Activated naive CD4-positive, alpha-beta T cell treated with anti-CD3 and anti-CD28 coated beads, Interleukin-2, amount 50 U/mL, for 16 hours (primary cell): ENCODE data around the gene PIGQ.

Experiments
- DNase-seq: peaks from one replicate; pipeline ENCODE4 v3.0.0-alpha.2; 2020

The PIGQ gene

DNA sequence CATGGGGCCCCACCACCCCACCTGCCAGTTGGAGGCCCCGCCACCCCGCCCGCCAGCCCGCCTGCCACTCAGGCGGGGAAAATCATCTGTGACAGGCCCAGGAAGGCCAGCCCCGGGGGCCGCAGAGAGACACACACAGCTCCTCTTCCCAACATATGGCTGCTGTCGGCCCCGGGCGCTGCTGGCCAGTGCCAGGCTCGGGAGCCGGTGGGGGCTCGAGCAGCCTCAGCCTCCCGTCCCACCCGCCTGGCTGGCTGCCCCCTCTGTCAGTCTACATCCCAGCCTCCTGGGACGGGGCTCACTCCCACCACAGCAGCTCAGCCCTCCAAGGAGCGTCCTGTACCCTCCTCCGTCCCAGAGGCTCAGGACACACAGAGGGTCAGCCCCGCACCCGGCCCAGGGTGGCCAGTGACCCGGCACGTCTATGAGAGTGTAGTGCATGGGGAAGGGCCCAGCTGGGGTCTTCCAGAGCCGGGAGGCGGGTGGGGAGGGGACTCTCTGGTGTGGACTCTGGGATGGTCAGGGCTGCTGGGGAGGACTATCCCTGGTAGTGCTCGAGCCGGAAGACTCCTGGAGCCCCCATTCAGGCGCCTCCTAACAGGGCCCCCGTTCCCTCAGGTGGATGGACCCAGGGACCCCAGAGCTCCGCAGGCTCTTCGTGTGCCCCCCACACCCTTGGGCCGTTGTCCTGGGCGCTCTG, 13.1 kb upstream of the PIGQ start:
- DNase-seq = no peak

DNA sequence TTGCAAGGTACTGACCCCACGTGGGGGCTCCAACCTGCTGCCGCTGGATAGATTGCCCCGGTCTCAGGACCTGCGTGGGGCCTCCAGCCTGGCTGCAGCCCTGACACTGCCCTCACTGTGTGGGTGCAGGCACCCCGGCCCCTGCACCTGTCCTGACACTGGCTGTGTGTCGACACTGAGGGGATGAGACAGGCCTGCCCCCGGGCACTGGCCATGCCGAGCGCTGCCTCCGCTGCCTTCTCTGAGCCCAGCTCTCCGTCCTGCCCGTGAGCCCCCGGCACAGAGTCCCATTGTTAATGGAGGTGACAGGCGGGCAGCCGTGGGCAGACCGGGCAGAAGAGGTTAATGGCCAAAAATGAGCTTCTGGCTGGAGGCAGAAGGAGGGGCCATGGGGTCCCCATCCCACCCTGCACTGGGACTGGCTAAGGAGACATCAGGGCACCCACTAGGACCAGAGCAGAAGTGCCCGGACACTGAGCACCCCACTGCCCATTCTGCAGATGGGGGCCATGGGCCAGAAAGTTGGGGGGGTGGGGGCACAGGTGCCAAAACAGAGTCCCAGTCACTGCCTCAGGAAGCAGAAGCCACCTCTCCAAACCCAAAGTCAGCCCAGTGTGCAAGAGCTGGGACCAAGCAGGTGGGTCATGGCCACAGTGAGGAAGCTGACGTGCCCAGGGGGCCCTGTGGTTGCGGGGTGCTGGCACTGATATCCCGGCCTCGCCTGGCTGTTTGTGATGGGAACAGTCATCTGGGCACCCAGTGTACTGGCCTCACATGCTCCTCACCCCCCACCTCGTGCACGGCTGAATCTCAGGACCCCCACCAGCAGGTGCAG, 12.1 kb upstream of the PIGQ start:
- DNase-seq = no peak

DNA sequence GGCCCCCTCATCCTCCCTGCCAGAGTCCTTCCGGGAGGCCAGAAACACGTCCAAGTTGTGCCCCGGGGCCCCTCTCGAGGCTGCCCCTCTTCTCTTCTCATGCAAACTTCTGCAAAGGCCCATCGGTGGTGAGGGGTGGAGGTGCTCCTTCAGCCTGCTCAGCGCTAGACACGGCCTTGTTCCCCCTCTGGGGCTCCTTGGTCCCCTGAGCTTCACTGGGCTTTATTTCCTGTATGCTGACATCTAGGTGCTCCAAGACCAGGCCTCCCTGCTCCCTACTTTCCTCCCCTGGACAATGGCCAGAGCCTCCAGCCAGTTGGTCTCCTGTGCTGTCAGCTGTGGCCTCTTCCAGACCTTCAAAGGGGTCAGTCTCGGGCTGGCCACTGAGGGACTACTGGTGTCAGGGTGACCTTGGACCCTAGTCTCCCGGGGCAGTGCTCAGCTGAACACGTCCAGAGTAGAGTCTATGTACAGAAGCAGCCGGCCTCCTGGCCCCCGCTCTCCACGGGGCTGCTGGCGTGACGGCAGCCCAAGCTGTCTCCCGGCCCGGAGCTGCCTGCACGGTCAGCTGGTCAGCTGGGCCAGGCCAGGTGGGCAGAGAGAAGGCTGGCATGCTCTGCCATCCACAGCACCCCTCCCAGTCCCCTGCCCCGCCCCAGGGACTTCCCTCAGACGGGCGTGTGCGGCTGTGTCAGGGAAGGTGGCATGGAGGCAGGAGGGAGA, 11.3 kb upstream of the PIGQ start:
- no peak for DNase-seq

DNA sequence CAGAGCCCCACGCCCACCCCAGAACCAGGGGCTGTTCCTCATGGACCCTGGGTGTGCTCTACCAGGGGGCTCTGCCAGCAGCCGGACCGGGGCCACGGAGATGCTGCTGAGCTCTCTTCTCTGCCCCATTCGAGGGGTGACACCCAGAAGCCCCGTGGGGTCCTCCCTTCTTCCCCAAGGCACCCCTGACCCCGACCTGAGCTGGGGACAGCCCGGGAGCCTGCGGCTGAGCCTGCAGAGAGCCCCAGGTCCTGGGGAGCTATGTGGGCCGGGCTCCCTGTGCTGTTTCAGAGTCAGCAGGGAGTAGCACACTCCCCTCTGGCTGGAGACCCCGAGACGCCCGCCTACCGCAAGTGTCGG, 10.8 kb upstream of the PIGQ start:
- no peak for DNase-seq

DNA sequence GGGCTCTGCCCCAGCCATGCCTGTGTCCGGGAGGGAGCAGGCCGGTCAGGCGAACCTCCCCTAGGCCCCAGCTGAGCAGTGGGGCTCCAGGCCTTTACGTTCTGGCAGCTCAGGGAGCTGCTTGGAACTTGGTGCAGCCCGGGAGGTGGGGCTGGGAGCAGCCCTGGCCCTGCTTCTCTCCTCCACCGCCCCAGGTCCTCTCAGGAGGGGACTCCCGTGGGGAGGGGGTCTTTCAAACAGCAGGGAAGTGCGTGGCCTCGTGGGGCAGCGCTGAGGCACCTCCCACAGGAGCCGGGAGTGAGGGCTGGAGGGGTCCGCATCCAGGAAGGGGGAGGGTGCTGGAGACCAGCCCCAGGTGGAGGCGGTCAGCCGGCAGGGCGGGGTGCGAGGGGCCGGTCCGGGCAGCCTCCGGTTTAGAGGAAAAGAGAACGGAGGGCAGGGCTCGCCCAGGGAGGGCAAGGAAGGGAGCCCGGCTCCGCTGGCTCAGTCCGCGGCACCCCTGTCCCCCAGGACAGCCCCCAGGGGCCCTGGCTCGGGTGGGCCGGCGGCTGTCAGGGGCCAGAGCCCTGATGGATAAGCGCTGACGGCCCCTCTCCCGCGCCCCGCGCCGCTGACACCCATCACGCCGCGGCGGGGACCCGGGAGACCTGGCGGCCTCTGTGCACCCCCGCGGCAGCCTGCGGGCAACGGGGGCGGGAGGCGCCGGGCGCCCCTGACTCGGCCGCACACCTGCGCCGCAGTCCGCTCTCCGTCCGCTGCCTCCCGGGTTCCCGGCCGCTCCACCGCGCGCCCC, 10.2 kb upstream of the PIGQ start:
- DNase-seq = no peak

DNA sequence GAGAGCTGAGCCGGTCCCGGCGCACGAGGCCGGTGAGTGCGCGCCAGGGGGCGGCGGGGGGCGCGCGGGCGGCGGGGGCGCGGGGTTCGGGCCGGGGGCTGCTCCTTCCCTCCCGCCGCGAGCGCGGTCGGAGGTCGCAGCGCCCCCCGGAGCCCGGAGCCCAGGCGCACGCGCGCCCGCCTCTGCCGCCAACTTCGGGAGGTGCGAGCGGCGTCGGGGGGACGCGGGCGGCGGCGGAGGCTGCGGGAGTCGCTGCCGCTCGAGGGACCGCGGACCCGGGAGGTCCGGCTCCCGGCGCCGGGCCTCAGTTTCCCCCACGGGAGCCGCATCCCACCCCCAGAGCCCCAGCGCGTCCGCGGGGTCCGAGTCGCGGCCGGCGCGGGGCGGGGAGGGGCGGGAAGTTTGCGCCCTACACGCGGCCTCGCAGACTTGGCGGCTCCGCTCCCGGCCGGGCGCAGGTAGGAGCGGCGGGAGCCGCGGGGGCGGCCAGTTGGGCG, 9.5 kb upstream of the PIGQ start, which contains the start of gene PRR35:
Gene PRR35 (plus strand): TSS at position 191 of the 497 bp plus-strand sequence. CDS start 2,901 bp downstream, outside the sequence.
- DNase-seq = no peak

DNA sequence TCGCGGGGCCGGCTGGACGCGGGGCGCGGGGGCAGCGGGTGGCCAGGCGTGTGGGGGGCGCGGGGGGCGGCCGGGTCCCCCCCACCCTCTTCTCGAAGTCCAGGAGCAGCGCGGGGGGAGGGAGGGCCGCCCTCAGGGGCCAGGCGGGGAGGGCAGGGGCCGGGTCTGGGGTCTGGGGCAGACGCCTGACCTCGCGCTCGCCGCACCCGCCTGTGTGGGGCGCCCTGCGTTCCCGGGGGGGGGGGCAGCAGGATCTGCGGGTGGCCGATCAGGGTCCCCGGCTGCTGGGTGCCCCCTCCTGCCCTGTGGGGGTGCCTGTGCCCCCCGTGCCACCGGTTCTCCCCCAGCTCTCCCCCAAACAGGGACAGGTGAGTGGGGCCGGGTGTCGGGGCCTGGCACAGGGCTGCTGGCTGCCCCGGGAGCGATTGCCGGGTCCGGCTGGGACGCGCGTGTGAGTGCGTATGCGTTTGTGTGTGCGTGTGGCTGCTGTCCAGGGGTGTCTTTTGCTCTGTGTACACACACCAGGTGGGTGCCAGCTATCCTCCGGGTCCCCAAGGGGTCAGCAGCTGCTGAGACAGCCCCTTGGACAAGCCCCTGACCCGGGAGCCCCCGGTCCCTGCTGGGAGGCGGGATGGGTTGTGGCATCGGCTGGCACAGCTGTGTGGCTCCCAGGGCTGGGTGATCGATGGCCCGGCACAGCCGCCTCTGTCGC, 8.9 kb upstream of the PIGQ start:
- no peak for DNase-seq

DNA sequence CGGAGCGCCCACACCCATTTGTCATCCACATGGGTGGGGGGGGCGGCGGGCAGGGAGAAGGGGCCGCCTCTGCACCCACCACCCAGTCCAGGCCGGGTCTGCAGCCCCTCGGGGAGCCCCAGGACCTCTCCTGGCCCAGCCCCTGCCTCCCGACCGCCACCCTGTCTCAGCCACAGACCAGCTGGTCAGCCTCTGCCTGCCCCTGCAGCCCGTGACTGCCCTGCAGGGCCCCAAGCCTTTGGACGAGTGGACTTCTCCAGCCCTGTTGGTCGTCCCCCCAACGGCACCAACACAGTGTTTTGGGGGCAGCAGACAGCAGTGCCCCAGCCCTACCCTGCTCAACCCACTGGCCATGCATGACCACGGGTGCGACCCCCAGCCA, 8.4 kb upstream of the PIGQ start:
- DNase-seq = no peak

DNA sequence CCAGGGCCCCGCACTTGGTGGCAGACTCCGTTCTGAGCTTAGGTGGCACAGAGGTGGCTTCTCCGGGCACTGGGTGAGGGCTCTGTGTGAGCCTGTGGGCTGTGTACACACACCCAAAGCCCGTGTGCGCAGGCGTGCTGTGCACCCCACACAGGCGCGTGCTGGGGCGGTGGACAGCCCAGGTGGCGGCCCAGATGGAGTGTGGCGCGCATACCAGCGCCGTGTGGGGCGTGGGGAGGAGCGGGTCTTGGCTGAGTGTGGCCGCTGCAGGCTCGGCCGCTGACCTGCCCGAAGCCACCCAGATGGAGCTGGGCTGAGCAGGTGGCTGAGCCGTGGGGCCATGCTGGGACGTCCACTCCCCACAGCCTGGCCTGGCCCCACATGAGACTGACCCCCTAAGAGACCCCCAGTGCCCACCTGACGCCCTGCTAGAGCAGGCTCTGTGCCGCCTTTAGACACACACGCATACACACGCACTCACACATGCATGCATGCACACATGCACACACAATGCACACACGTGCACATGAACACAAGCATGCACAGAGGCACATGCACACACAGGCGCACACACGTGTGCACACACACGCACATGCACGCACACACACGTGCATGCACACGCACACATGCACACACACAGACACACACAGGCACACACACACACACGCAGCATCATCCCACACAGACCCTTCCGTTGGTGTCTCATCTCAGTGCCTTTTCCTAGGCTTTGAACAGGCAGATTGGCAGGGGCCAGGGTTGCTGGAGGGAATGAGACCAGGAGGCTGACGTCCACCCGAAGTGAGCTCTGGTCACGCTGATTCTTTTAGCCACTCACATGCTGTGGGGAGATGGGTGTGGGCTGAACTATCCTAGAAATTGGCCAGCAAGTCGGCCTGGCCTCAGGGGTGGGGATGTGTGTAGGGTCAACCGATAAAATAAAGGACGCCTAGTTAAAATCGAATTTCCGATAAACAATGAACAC, 7.5 kb upstream of the PIGQ start:
- DNase-seq = no peak

DNA sequence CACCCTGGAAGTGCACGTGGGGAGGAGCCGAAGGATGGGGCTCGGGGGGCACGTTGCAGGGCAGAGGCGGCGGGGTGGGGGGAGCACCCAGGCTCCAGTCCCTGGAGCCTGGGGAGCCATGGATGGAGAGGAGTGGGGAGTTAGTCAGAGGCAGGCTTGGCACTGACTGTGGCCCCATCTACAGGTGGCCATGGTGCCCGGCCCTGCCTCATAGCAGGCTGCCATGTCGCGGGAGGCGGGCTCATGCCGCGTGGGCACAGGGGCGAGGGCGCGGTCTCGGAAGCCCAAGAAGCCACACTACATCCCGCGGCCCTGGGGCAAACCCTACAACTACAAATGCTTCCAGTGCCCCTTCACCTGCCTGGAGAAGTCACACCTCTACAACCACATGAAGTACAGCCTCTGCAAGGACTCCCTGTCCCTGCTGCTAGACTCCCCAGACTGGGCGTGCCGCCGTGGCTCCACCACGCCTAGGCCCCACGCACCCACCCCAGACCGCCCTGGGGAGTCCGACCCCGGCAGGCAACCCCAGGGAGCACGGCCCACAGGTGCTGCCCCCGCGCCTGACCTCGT, 6.6 kb upstream of the PIGQ start:
- no peak for DNase-seq

DNA sequence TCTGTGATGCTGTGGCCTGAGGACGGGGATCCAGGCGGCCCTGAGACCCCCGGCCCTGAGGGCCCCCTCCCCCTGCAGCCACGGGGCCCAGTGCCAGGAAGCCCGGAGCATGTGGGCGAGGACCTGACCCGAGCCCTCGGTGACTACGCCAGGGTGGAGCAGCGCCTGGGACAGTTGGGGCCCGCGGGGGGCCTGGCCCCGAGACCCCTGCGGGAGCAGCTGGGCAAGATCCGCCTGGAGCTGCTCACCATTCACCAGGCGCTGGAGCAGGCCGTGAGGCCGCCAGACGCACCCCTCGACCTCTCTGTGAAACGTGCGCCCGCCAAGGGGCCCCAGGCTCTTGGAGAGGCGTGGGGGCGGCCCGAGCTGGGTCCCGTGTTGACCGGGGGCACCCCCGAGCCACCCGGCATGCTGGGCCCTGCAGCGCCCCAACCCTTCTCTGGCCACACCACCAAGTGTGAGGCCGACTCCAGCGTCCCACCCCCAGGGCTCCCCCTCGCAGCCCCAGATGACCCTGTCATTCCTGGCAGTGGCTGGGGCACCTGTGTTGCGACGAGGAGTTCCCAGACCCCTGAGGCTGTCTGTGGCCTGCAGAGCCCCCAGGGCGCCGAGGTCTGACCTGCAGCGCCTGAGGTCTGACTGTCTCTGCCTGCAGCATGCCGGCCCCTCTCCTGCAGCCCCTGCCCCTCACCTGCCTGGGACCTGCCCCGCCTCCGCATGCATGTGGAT, 4.9 kb upstream of the PIGQ start:
- no peak for DNase-seq

DNA sequence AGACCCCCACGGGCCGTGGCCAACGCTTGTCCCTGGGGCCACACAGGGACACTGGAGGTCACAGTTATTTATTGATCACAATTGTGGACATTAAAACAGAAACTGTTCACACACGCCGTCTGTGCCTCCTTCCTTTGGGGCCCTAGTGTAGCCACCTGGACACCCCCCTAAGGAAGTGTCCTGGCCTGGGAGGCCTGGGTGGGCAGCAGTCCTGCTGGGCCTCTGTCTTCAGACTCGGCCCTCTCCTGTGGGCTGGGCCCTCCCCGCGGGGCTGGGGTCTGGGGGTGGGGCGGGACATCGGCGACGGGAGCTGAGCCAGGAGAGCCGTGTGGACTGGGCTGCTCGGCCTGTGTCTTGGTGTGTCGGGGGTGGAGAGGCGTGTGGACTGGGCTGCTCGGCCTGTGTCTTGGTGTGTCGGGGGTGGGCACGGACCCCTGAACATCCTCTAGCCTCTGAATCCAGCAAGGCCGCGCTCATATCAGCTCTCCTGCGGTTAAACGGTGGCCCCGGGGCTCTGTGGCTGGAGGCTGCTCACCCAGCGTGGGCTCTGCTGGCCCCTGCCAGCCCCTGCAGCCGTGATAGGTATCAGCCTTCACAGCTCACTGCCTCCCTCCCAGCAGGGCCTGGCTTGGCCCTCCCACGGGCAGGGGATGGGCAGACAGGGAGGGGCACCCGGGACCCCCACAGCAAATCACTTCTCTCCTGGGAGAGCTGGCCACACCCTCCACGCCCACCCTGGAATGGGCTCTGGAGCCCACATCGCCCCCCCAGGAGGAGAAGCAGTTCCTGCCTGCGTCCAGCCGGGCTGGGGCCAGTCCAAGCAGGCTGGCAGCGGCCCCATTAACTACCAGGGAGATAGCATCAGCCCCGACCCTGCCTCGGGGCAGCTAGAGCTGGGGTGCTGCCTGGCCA, 4.1 kb upstream of the PIGQ start:
- no peak for DNase-seq

DNA sequence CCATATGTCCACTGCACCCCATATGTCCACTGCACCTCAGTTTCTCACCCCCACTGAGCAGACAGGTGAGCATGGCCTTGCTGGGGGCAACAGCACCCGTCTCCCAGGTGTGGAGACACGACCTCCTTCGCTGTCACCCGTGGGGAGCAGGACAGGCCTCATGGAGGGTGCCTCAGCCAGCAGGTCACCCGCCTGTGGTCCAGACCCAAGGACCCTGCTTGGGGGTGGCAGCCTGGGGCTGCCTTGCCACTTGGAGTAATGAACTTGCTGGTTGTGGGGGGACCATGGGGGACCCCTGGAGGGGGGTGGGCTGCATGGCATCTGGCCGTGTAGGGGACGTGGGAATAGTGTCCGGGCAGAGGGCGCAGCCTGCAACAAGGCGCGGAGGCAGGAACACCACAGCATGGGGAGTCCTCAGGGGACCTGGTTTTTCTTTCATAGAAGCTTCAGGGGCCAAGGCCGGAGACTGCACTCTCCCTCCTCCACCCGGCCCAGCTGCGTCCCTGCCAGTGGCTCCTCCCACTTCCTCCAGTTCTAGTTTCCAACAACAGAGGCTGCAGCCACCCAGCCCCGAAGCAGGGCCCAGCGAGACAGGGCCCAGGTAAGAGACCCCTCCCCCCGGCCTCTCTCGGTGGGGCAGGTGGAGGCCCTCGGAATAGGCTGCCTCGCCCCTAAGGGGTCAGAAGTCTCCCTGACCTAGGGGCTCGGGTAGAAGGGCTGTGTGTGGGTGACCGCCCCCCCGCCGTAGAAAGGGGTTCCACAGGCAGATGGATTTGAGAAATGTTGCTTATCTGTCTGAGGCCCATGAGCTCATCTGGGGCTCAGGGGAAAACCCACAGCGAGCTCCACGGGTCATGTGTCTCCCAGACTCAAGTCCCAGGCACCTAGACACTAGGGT, 3.0 kb upstream of the PIGQ start, which contains the start of gene NHLRC4:
Gene NHLRC4 (plus strand): TSS at position 531 of the 898 bp plus-strand sequence. CDS start 1,043 bp downstream, outside the sequence.
- peak; percentile 43 for DNase-seq

DNA sequence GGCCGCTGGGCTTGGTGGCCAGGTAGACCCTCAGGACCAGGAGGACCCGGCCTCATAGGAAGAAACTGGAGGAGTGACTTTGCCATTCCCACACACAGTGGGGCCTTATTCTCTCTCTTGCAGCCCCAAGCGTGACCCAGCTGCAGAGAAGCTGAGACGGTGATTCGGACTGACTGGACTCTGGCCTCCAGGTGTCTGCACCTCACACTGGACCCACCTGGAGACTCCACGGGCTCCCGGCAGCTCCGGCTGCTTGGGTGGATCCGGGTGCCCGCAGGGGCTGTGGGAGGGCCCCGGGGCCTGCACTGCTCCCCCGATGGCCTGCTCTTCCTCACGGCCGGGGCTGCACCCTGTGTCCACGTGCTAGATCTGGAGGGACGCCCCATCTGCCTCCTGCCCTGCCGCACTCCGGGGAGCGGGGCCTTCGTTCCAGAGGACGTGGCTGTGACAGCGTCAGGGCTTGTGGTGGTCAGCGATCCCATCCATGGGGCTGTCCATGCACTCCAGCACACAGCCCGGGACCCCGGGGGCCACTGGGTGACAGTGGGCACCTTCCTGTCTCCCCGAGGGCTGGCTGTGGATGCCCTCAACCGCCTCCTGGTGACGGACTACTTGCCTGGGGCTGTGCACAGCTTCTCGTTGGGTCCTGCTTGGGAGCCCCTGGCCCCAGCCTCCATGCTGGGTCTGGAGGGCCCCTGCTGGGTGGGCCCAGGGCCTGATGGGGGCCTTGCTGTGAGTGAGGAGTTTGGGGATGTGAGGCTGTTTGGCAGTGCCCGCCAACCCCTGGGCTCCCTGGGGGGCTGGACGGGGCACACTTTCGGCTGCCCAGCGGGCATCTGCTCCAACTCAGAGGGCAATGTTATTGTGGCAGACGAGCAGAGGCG, 2.2 kb upstream of the PIGQ start:
- no peak for DNase-seq

DNA sequence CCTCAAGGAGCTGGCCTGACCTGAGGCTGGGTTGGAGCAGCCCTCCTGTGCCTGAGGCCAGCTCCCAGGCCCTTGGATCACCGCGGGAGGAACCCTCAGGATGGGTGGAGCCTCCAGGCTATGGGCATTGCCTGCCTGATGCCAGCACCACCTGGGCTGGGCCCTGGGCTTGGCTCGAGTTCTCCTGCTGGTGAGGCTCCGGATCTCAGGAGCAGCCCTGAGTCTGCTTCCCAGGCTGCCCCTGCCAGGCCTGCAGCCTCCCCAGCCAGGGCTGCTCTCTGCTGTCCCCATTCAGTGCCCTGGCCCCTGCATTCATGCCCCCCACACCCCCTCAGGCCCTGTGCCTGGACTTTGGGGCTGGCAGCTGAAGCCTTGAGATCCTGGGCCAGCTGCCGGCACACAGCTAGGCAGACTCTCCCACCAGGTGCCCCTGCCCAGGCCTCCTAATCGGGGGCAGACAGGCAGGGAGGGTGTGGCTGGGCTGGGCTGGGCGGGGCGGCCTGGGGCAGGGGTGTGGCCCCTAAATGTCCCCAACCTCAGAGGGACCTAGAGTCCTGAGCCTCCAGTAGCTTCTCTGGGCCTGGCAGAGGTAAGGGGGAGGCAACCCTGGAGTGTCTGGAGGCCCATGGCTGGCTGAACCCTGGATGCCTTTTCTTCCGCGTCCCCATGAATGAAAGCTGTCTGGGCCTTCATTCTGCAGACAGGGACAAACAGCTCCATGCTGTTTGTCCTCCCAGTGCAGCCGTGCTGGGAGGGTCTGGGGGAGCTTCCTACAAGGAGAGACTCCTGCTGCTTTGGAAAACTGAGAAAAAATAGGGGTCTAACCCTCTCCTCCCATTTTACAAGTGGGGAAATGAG, 1.1 kb upstream of the PIGQ start:
- no peak for DNase-seq
